NCI-H2107 treated with DMSO at 0.1 percent for 48 hours (cell line): ENCODE results near the gene AHNAK2.
A peak's percentile ranks its signal among the peaks of the same experiment; 100 is the strongest.

Experiments used
- DNase-seq: peaks from one replicate; lab custom pipeline; 2025; ENCODE audit not compliant: unreplicated experiment; lab: John Stamatoyannopoulos, UW

Gene AHNAK2

DNA sequence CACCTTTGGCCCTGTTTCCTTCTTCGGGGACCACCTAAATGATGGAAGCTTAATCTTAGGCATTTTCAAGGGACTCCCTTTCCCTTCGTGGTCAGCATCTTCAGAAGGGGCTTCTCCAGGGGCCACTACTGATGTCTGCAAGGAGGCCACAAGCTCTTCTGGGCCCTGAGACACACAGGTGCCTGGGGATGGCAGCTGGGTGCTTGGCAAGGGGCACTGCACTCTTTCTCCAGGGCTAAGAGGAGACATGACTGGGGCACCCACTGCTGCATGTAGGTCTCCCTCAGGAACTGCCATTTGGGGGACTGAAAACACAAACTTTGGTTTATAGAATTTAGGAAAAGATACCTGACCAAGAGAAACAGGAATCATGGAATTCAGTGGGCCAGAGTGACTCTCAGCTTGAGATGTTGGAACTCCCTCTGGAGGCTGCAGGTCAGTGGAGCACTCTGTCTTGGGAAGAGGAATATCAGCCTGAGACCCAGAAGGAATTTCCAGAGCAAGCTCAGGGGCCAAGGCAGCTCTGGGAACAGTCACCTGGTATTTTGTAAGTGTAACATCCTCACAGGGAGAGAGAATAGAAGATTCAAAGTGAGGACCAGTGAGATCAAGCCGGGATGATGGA is 37.5 kb downstream of the AHNAK2 start:
- DNase-seq, result no peak

DNA sequence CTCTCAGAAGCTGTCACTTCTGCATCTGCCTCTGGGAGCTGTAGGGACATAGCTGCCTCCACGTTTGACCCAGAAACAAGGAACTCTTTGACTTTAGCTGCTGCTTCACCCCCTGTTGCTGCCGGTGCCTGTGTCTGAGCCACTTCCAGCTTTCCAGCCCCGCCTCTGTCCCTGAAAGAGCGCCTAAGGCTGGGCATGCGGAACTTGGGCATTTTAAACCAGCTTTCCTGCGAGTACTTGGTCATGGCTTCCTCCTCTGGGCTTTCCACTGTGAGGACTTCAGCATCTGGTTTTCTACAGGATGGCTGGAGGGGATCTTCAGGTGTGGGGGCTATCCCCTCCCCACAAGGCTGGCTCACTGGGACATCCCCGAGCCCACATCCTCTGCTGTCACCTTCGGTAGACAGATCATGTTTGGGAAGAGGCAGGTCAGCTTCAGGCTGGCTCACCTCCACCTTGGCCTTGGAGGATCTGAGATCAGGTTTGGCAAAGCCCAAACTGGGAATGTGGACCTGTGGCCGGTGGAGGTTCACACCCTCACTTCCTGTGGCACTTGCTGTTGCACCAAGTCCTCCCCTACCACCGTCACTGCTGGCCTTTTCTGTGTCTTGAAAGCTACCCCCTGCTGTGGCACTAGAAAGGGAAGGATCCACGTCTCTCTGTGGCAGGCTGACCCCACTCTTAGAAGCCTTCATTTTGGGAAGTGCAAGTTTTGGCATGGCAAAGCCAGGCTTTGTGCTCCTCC is 38.3 kb downstream of the AHNAK2 start:
- no peak for DNase-seq

DNA sequence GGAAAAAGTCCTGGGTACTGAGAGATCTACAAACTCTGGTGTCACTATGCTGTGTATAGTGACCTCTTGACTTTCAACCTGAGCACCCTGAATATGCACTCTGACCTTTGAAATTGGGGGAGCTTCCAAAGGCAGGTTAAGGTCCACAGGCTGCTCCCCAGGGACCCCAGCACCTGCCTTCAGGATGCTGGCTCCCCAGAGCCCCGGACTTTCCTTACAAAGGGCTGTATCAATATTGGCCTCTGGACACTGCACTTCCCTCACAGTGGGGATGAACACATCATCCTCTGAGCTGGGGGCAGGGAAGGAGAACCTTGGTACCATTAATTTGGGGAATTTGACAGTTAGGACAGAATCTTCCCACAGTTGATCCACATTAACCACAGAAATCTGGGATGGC is 39.2 kb downstream of the AHNAK2 start:
- no peak for DNase-seq

GRCh38 chr14:104938436-104938835 is 39.7 kb downstream of the AHNAK2 start:
- DNase-seq, result no peak

- DNase-seq, result no peak
These were observed 40.3 kb downstream of the AHNAK2 start for GRCh38 chr14:104937694-104938365.

- DNase-seq, result no peak
These were observed 41.0 kb downstream of the AHNAK2 start for GRCh38 chr14:104937161-104937560.

- DNase-seq, result no peak
These were observed 41.6 kb downstream of the AHNAK2 start for GRCh38 chr14:104936361-104937155.

DNA sequence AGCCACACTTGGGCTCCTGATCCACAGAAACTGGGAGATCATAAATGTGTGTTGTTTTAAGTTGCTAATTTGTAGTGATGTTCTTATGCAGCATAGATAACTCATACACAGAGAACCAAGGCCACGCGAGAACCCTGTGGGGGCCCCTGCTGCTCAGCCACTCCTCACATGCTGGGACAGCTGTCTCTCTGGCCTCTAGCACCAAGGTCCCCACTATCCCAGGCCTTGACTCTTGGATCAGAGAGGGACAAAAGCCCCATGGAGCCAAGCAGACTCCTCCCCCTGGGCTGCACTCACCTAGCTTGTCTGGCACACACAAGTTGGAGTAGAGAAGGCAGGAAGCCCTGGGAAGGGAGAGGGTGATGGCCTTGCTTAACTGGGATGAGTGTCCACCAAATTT is 42.2 kb downstream of the AHNAK2 start:
- no peak for DNase-seq

GRCh38 chr14:104935026-104935650 is 43.0 kb downstream of the AHNAK2 start:
- DNase-seq, result no peak

GRCh38 chr14:104933746-104934733 is 44.1 kb downstream of the AHNAK2 start:
- DNase-seq, result no peak

GRCh38 chr14:104932676-104933631 is 45.2 kb downstream of the AHNAK2 start:
- DNase-seq, result peak; percentile 63

DNA sequence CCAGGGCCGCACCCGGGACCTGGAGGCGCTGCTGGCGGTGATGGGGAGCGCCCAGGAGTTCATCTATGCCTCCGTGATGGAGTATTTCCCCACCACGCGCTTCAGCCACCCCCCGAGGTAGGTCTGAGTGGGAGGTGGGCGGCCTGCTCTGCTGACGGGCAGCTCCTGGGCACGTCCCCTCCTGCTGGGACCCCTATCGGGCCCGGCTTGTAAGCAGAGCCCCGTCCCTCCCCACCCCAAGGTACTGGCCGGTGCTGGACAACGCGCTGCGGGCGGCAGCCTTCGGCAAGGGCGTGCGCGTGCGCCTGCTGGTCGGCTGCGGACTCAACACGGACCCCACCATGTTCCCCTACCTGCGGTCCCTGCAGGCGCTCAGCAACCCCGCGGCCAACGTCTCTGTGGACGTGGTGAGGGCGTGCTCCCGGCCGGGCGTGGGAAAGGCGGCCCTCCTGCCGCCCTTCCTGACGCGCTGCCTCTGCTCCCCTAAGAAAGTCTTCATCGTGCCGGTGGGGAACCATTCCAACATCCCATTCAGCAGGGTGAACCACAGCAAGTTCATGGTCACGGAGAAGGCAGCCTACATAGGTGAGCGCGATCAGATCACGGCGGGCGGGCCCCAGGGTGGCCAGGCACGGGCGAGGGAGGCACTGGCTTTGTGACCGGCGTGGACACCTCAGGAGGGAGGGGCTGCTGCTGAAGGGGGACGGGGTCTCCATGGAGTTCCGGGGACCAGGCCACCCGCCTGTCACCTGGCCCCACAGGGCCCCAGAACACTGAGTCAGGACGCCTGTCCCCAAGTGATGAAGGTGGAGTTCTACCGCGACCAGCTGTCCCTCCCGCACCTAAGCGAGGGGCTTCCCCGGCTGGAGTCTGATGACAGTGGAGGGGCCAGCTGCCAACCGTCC is 46.2 kb downstream of the AHNAK2 start:
- no peak for DNase-seq

DNA sequence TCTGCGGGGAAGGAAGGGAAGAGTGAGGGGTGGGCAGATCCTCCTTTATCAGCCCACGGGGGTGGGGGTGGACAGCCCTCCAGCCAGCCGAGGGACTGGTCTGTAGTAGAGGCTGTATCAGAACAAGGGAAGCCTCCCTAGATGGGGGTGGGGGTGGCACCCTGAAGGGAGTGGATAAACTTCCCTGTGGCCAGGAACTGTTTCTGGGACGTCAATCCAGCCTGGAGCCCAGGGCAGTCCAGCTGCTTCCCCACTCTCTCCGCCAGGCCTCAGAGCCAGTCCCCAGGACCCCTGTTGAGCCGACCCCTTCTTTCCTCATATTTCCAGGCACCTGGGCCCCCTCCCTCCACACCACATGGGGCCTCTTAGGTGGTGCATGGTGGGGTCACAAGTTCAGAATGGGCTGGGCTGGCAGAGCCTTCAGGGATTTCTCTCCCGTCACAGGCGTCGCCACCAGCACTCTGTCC is 46.8 kb downstream of the AHNAK2 start:
- no peak for DNase-seq

- DNase-seq, result no peak
These were observed 47.5 kb downstream of the AHNAK2 start for GRCh38 chr14:104930526-104931303.

- DNase-seq, result no peak
These were observed 48.6 kb downstream of the AHNAK2 start for GRCh38 chr14:104929268-104930230.
